Body of pancreas (tissue), 4 donors: ENCODE data around the gene ANKRD11. TPM values are rescaled to one million over a fixed set of nuclear protein-coding genes. Genes with fewer than 3 reads are reported as not detected.

ENCODE experiments used
- ATAC-seq: fragments of 150-250 bp; one replicate; pipeline ENCODE4 v1.9.1; 2016
- DNase-seq, 4 donors: peaks; one replicate each; pipeline ENCODE4 v3.0.0-alpha.2; 2019
- H3K27ac ChIP-seq, 4 donors: fragments of 200-600 bp; sonication (generic); 1 replicate in 3 of 4; 2 replicates in 1 of 4; pipeline versions ENCODE4 v1.5.1 to v1.6.1; 2016 to 2019; ENCODE audit warnings: mild to moderate bottlenecking in 1 of 4, mixed read lengths in 1 of 4, moderate library complexity in 1 of 4
- H3K27me3 ChIP-seq, 2 donors: fragments of 200-600 bp; sonication (generic); one replicate each; pipeline ENCODE4 v1.6.0; 2016; ENCODE audit warnings: mild to moderate bottlenecking in 1 of 2
- H3K36me3 ChIP-seq, 2 donors: fragments of 200-600 bp; sonication (generic); replicated peaks in 1 of 2; 2 replicates each; pipeline ENCODE4 v1.5.1; 2016; ENCODE audit warnings: low read depth in 2 of 2; ENCODE audit not compliant: insufficient read depth in 1 of 2
- H3K4me1 ChIP-seq: fragments of 200-600 bp; sonication (generic); one replicate; pipeline ENCODE4 v1.6.0; 2016
- H3K4me3 ChIP-seq, 2 donors: fragments of 200-600 bp; sonication (generic); 1 replicate in 1 of 2; 2 replicates in 1 of 2; pipeline ENCODE4 v1.5.1; 2016 to 2019
- H3K9me3 ChIP-seq, 3 donors: fragments of 200-600 bp; sonication (generic); 1 replicate in 2 of 3; 2 replicates in 1 of 3; pipeline ENCODE4 v1.5.1; 2016
- POLR2A ChIP-seq, 3 donors: fragments of 450-650 bp; IDR thresholded peaks; one replicate each; pipeline ENCODE4 v1.6.1; 2016; ENCODE audit warnings: antibody characterized with exemption in 3 of 3, mild to moderate bottlenecking in 2 of 3
- WGBS, 2 donors: methylation state at CpG; one replicate each; pipeline ENCODE4 v1.1.5; 2017; 5-methylcytosine and 5-hydroxymethylcytosine counted together
- intact Hi-C: fragments of 100-400 bp; cut with DNase I; formaldehyde crosslinking; loops from one replicate; pipeline ENCODE4 v1.15.1; 2023
- total RNA-seq, 2 donors: library from RNA; depleted of rRNA; stranded (reverse); fragments of >200 nt; gene quantifications; one replicate each; pipeline ENCODE4 v1.1.0, GENCODE V29; 2016
- TF ChIP-seq, protein P1 (sequence below), 7 experiments: fragments of 450-650 bp in 4 of 7; fragments of 200-600 bp in 3 of 7; sonication (generic) in 3 of 7; IDR thresholded peaks; one replicate each; pipeline ENCODE4 v1.5.1; 2016 to 2019; ENCODE audit warnings: antibody characterized with exemption in 7 of 7

Gene ANKRD11
- total RNA-seq, 2 donors from 2014 or later = 52.1 to 97.9 TPM

DNA sequence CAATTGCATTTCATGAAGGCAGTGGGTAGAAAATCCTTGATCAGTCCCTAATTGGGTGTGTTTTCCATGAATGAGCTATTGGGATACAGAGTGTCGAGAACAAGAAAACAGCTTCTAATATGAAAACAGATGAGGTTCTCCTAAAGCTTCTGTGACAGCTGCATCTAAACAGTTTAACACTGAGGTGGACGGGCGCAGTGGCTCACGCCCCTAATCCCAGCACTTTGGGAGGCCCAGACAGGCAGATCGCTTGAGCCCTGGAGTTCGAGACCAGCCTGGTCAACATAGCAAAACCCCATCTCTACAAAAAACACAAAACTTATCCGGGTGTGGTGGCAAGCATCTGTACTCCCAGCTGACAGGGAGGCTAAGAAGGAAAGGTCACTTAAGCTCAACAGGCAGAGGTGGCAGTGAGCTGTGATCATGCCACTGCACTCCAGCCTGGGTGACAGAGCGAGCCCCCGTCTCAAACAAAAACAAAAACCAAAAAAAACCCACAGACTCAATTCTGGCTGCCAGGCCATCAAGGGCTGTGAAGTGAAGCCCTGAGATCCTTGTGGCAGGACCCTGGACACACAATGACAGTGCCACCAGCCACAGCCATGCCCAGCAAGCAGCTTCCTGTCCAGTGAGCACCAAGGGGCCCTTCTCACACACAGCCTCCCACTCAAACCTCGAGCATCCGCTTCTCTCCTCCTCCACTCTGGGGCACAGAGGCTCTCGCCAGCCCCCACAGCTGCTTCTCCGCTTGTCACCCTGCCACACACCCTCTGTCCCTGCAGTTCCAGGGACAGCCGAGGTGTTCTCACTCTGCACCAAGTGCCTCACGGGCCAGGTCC is 44.0 kb downstream of the ANKRD11 start:
- Histone ChIP-seq H3K9me3 (no peaks in the 10 kb centered on the region), H3K27me3 (no peaks in the 10 kb centered on the region), H3K27ac (no peak overlapping the region), H3K4me1 (peaks cover 93% of the 10 kb centered on the region), H3K36me3 (no peaks in the 10 kb centered on the region), H3K4me3 (no peak overlapping the region)
- ATAC-seq = no peak
- no peak for DNase-seq
- 64 to 70% methylated on average over 11 to 15 of the region's 15 CpGs for WGBS, 2 donors
- TF ChIP-seq, protein P1, sequence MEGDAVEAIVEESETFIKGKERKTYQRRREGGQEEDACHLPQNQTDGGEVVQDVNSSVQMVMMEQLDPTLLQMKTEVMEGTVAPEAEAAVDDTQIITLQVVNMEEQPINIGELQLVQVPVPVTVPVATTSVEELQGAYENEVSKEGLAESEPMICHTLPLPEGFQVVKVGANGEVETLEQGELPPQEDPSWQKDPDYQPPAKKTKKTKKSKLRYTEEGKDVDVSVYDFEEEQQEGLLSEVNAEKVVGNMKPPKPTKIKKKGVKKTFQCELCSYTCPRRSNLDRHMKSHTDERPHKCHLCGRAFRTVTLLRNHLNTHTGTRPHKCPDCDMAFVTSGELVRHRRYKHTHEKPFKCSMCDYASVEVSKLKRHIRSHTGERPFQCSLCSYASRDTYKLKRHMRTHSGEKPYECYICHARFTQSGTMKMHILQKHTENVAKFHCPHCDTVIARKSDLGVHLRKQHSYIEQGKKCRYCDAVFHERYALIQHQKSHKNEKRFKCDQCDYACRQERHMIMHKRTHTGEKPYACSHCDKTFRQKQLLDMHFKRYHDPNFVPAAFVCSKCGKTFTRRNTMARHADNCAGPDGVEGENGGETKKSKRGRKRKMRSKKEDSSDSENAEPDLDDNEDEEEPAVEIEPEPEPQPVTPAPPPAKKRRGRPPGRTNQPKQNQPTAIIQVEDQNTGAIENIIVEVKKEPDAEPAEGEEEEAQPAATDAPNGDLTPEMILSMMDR (IDR thresholded peaks at IDR 0.05) = no peak
- no peak for TF ChIP-seq POLR2A (IDR thresholded peaks at IDR 0.05)
- intact Hi-C loops = no loop called here

GRCh38 chr16:89445166-89445565 is 45.2 kb downstream of the ANKRD11 start:
- H3K27me3 ChIP-seq = no peaks in the 10 kb centered on the region
- H3K36me3 ChIP-seq = no peaks in the 10 kb centered on the region
- DNase-seq (no peak), ATAC-seq (no peak)
- H3K9me3 ChIP-seq = no peaks in the 10 kb centered on the region
- 39 to 47% methylated on average over 5 of the region's 5 CpGs for WGBS, 2 donors
- intact Hi-C loops = no loop called here
- H3K4me1 ChIP-seq = peaks cover 89% of the 10 kb centered on the region
- TF ChIP-seq POLR2A (IDR thresholded peaks at IDR 0.05) = no peak
- TF ChIP-seq, protein P1 (IDR thresholded peaks at IDR 0.05) = no peak
- H3K4me3 ChIP-seq = no peak overlapping the region
- peak overlapping the region; percentile 10 to 70 (median 53) for H3K27ac ChIP-seq

DNA sequence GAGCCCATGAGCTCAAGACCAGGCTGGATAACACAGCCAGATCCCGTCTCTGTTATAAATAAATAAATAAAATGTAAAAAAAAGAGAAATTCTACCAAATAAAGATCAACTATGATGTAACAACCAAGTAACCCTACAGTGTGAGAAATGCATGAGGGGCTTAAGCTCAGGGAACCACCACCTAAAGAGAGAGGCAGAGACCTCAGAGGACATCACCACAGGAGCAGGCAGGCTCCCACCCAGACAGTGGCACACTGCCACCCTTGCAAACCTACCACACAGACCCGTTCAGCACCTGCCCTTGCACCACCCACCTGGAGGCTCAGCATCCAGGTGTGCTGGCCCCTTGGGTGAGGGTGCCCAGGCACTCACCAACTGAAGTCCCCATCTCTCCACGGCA is 45.6 kb downstream of the ANKRD11 start:
- intact Hi-C loops = no loop called here

GRCh38 chr16:89444151-89444723 is 46.1 kb downstream of the ANKRD11 start:
- ATAC-seq = no peak
- DNase-seq = no peak
- Histone ChIP-seq H3K4me1 (peaks cover 86% of the 10 kb centered on the region), H3K4me3 (no peak overlapping the region), H3K27me3 (no peaks in the 10 kb centered on the region), H3K36me3 (no peaks in the 10 kb centered on the region), H3K9me3 (no peaks in the 10 kb centered on the region), H3K27ac (peak overlapping the region; percentile 39 to 70 (median 53))
- TF ChIP-seq POLR2A (IDR thresholded peaks at IDR 0.05) = peak in 1 of 3 donors; percentile 3
- TF ChIP-seq, protein P1 (IDR thresholded peaks at IDR 0.05) = no peak
- WGBS, 2 donors = 12 to 13% methylated on average over 8 of the region's 8 CpGs
- intact Hi-C loops = no loop called here

More for the DNA sequence above, 45.6 kb downstream of the ANKRD11 start:
- Histone ChIP-seq H3K4me1 (peaks cover 89% of the 10 kb centered on the region), H3K27ac (peak overlapping the region; percentile 10 to 70 (median 53)), H3K4me3 (no peak overlapping the region), H3K36me3 (no peaks in the 10 kb centered on the region), H3K9me3 (no peaks in the 10 kb centered on the region), H3K27me3 (no peaks in the 10 kb centered on the region)
- TF ChIP-seq, protein P1 (IDR thresholded peaks at IDR 0.05) = no peak
- TF ChIP-seq POLR2A (IDR thresholded peaks at IDR 0.05) = no peak
- WGBS, 2 donors = 12 to 21% methylated on average over 2 to 3 of the region's 3 CpGs
- DNase-seq (no peak), ATAC-seq (no peak)
